H9 (cell line): ENCODE measurements around the gene PGS1. TPM values are rescaled to one million over a fixed set of nuclear protein-coding genes. Genes with fewer than 3 reads are reported as not detected.

Source experiments
- DNase-seq: peaks from one replicate; pipeline ENCODE4 v3.0.0-alpha.2; 2017
- H2AFZ ChIP-seq: one replicate; pipeline ENCODE4 v1.6.1; 2013; ENCODE audit warnings: mild to moderate bottlenecking, low read length, control low read depth, moderate library complexity
- H2AK5ac ChIP-seq: 2 replicates; pipeline ENCODE4 v1.6.1; 2013; ENCODE audit warnings: low read length, control low read depth, mixed read lengths; ENCODE audit not compliant: insufficient read length
- H2BK120ac ChIP-seq: one replicate; pipeline ENCODE4 v1.6.1; 2013; ENCODE audit warnings: low read depth, mild to moderate bottlenecking, low read length, control low read depth, inconsistent platforms; ENCODE audit not compliant: poor library complexity, severe bottlenecking
- H2BK12ac ChIP-seq: 2 replicates; pipeline ENCODE4 v1.6.1; 2013; ENCODE audit warnings: low read length, control low read depth, mixed read lengths, low read depth; ENCODE audit not compliant: insufficient read length
- H2BK15ac ChIP-seq: 2 replicates; pipeline ENCODE4 v1.6.1; 2013; ENCODE audit warnings: low read depth, low read length, control low read depth
- H2BK20ac ChIP-seq: one replicate; pipeline ENCODE4 v1.6.1; 2013; ENCODE audit warnings: low read depth, mild to moderate bottlenecking, low read length, control low read depth, inconsistent platforms; ENCODE audit not compliant: poor library complexity, severe bottlenecking
- H2BK5ac ChIP-seq: 2 replicates; pipeline ENCODE4 v1.6.1; 2013; ENCODE audit warnings: low read length, control low read depth, mixed read lengths; ENCODE audit not compliant: insufficient read length
- H3K14ac ChIP-seq: 2 replicates; pipeline ENCODE4 v1.6.1; 2013; ENCODE audit warnings: low read length, control low read depth; ENCODE audit not compliant: insufficient read depth
- H3K18ac ChIP-seq: 2 replicates; pipeline ENCODE4 v1.6.1; 2013; ENCODE audit warnings: low read depth, mild to moderate bottlenecking, mixed read lengths, low read length, control low read depth; ENCODE audit not compliant: insufficient read length
- H3K23ac ChIP-seq: 2 replicates; pipeline ENCODE4 v1.6.1; 2013; ENCODE audit warnings: low read length, control low read depth, mixed read lengths, low read depth; ENCODE audit not compliant: insufficient read length
- H3K23me2 ChIP-seq: 2 replicates; pipeline ENCODE4 v1.6.1; 2013; ENCODE audit warnings: low read depth, mild to moderate bottlenecking, mixed read lengths, low read length, control low read depth; ENCODE audit not compliant: insufficient read length, poor library complexity, severe bottlenecking
- H3K27ac ChIP-seq: 2 replicates; pipeline ENCODE4 v1.5.1; 2013; ENCODE audit warnings: low read length, control low read depth, mixed read lengths, low read depth; ENCODE audit not compliant: insufficient read length
- H3K27me3 ChIP-seq: 2 replicates; pipeline ENCODE4 v1.6.1; 2013; ENCODE audit warnings: low read length, control low read depth, inconsistent platforms; ENCODE audit not compliant: insufficient read depth
- H3K4ac ChIP-seq: 2 replicates; pipeline ENCODE4 v1.6.1; 2013; ENCODE audit warnings: low read depth, mild to moderate bottlenecking, control low read depth, inconsistent platforms, low read length, moderate library complexity
- H3K4me1 ChIP-seq: 2 replicates; pipeline ENCODE4 v1.6.1; 2013; ENCODE audit warnings: low read length, control low read depth, inconsistent platforms; ENCODE audit not compliant: insufficient read depth
- H3K4me2 ChIP-seq: 2 replicates; pipeline ENCODE4 v1.6.1; 2013; ENCODE audit warnings: low read length, control low read depth, mixed read lengths; ENCODE audit not compliant: insufficient read length, insufficient read depth
- H3K56ac ChIP-seq: 2 replicates; pipeline ENCODE4 v1.6.1; 2013; ENCODE audit warnings: low read depth, mild to moderate bottlenecking, mixed read lengths, low read length, control low read depth; ENCODE audit not compliant: insufficient read length
- H3K79me1 ChIP-seq: 2 replicates; pipeline ENCODE4 v1.6.1; 2013; ENCODE audit warnings: low read depth, mild to moderate bottlenecking, moderate library complexity, low read length, control low read depth, inconsistent platforms; ENCODE audit not compliant: insufficient read depth, poor library complexity, severe bottlenecking
- H3K79me2 ChIP-seq: 2 replicates; pipeline ENCODE4 v1.6.1; 2013; ENCODE audit warnings: low read length, control low read depth, inconsistent platforms; ENCODE audit not compliant: insufficient read depth
- H3K9ac ChIP-seq: 2 replicates; pipeline ENCODE4 v1.6.1; 2013; ENCODE audit warnings: low read length, control low read depth, mixed read lengths; ENCODE audit not compliant: insufficient read length; ENCODE audit errors: extremely low read depth
- H3K9me3 ChIP-seq: one replicate; pipeline ENCODE4 v1.6.1; 2013; ENCODE audit warnings: low read depth, low read length, inconsistent platforms; ENCODE audit not compliant: control insufficient read depth
- H3T11ph ChIP-seq: one replicate; pipeline ENCODE4 v1.6.1; 2013; ENCODE audit warnings: mild to moderate bottlenecking, low read length, control low read depth, inconsistent platforms
- H4K20me1 ChIP-seq: one replicate; pipeline ENCODE4 v1.6.1; 2013; ENCODE audit not compliant: control insufficient read depth, insufficient read length, insufficient read depth
- H4K5ac ChIP-seq: 2 replicates; pipeline ENCODE4 v1.6.1; 2013; ENCODE audit warnings: low read depth, mild to moderate bottlenecking, mixed read lengths, low read length, control low read depth; ENCODE audit not compliant: insufficient read length
- H4K8ac ChIP-seq: replicated peaks from 2 replicates; pipeline ENCODE4 v1.6.1; 2013; ENCODE audit warnings: low read length, control low read depth, mixed read lengths, low read depth; ENCODE audit not compliant: insufficient read length
- H4K91ac ChIP-seq: 2 replicates; pipeline ENCODE4 v1.6.1; 2013; ENCODE audit warnings: low read depth, mild to moderate bottlenecking, moderate library complexity, mixed read lengths, low read length, control low read depth; ENCODE audit not compliant: insufficient read length
- H3K27ac Mint-ChIP-seq, 3 experiments: 2 replicates in 2 of 3; 3 replicates in 1 of 3; pipeline ENCODE4 v1.8.0; 2020 to 2021; ENCODE audit warnings: mixed read lengths in 3 of 3, mild to moderate bottlenecking in 1 of 3, moderate library complexity in 1 of 3
- H3K27me3 Mint-ChIP-seq: 2 replicates; pipeline ENCODE4 v1.8.0; 2021; ENCODE audit warnings: low read depth, mild to moderate bottlenecking, moderate library complexity, mixed read lengths
- H3K36me3 Mint-ChIP-seq, 3 experiments: 2 replicates in 2 of 3; 3 replicates in 1 of 3; pipeline ENCODE4 v1.8.0; 2020 to 2021; ENCODE audit warnings: low read depth in 3 of 3, mixed read lengths in 3 of 3; ENCODE audit not compliant: insufficient read depth in 1 of 3
- H3K4me1 Mint-ChIP-seq, 2 experiments: 2 replicates each; pipeline ENCODE4 v1.8.0; 2020; ENCODE audit warnings: mixed read lengths in 2 of 2
- H3K4me3 Mint-ChIP-seq, 2 experiments: 2 replicates in 1 of 2; 3 replicates in 1 of 2; pipeline ENCODE4 v1.8.0; 2020 to 2021; ENCODE audit warnings: mild to moderate bottlenecking in 2 of 2, mixed read lengths in 2 of 2, moderate library complexity in 1 of 2
- H3K9me3 Mint-ChIP-seq, 2 experiments: 2 replicates in 1 of 2; 3 replicates in 1 of 2; pipeline ENCODE4 v1.8.0; 2020; ENCODE audit warnings: mild to moderate bottlenecking in 2 of 2, mixed read lengths in 2 of 2, moderate library complexity in 1 of 2
- CTCF ChIP-seq: fragments of 200-600 bp; sonication (generic); conservative IDR thresholded peaks from 3 replicates; pipeline ENCODE4 v1.8.0; 2021; ENCODE audit warnings: antibody characterized with exemption, mild to moderate bottlenecking
- WGBS: extraction: QIAGEN DNeasy Blood & Tissue Kit; methylation state at CpG from one replicate; pipeline ENCODE4 v1.1.7; 2013; ENCODE audit warnings: missing lambda C conversion rate, low lambda C conversion rate, mixed read lengths; ENCODE audit not compliant: insufficient read length; ENCODE audit errors: extremely low coverage; 5-methylcytosine and 5-hydroxymethylcytosine counted together
- total RNA-seq: library from RNA; stranded (reverse); gene quantifications from 2 replicates; pipeline ENCODE4 v1.2.1, GENCODE V29; 2021

PGS1 gene
- total RNA-seq, 1 experiment from 2014 or later, result 45.7 TPM

- H3K4ac ChIP-seq, result no peak overlapping the region
- no peaks in the 10 kb centered on the region for H3K79me1 ChIP-seq
- H3K9me3 ChIP-seq, result no peaks in the 10 kb centered on the region
- no peak overlapping the region for H3K4me3 Mint-ChIP-seq
- no CpG with 5 or more reads among the region's 13 CpGs for WGBS
- H4K5ac ChIP-seq, result no peak overlapping the region
- H3K79me2 ChIP-seq, result no peaks in the 10 kb centered on the region
- H2BK15ac ChIP-seq, result no peak overlapping the region
- no peaks in the 10 kb centered on the region for H3K27me3 ChIP-seq
- H3T11ph ChIP-seq, result no peak overlapping the region
- no peak overlapping the region for H3K23ac ChIP-seq
- H4K8ac ChIP-seq, result no peak overlapping the region
- H3K36me3 Mint-ChIP-seq, result peaks cover 5 to 13% (median 7%) of the 10 kb centered on the region in 3 experiments; a peak in 6 of 7 replicates
- H3K56ac ChIP-seq, result no peak overlapping the region
- H3K14ac ChIP-seq, result 0 out of 2 replicates have a peak overlapping the region, but pooled peaks have one; percentile 4
- H2AK5ac ChIP-seq, result no peak overlapping the region
- no peak overlapping the region for H2BK20ac ChIP-seq
- no peak for DNase-seq
- H3K27ac Mint-ChIP-seq, result peak overlapping the region in 1 of 3 experiments; percentile 50; a peak in 1 of 7 replicates
- H3K4me1 ChIP-seq, result no peaks in the 10 kb centered on the region; the same call in none of the 2 replicates
- H4K20me1 ChIP-seq, result no peaks in the 10 kb centered on the region
- no peak overlapping the region for H3K27ac ChIP-seq
- no peak overlapping the region for H3K4me2 ChIP-seq
- H4K91ac ChIP-seq, result no peak overlapping the region
- no peak overlapping the region for H2BK12ac ChIP-seq
- H3K9me3 Mint-ChIP-seq, result peaks cover 8% of the 10 kb centered on the region in 2 experiments; a peak in 4 of 5 replicates
- H3K4me1 Mint-ChIP-seq, result peaks cover 17 to 30% of the 10 kb centered on the region in 2 experiments
- H2BK120ac ChIP-seq, result no peak overlapping the region
- H3K27me3 Mint-ChIP-seq, result peaks cover 7% of the 10 kb centered on the region
- no peak for TF ChIP-seq CTCF
- H2AFZ ChIP-seq, result no peak overlapping the region
- no peak overlapping the region for H3K18ac ChIP-seq
- no peaks in the 10 kb centered on the region for H3K23me2 ChIP-seq
- no peak overlapping the region for H3K9ac ChIP-seq
- H2BK5ac ChIP-seq, result no peak overlapping the region
These were observed 55.4 kb downstream of the PGS1 start for GRCh38 chr17:78433780-78434335.
